Large intestine (tissue), 3 donors: Measurements from ENCODE around the gene PGK2. TPM values are rescaled to one million over a fixed set of nuclear protein-coding genes. Genes with fewer than 3 reads are reported as not detected.

ENCODE experiments used
- DNase-seq, 2 donors: peaks; one replicate each; pipeline versions ENCODE4 v3.0.0 to v3.0.0-alpha.2; 2013
- H3K27ac ChIP-seq: one replicate; pipeline ENCODE4 v1.5.1; 2013; ENCODE audit warnings: low read length
- H3K27me3 ChIP-seq: 2 replicates; pipeline ENCODE4 v1.6.1; 2013; ENCODE audit warnings: low read length; ENCODE audit not compliant: control insufficient read depth, insufficient read depth
- H3K36me3 ChIP-seq: 2 replicates; pipeline ENCODE4 v1.6.1; 2013; ENCODE audit warnings: low read length; ENCODE audit not compliant: control insufficient read depth, insufficient read depth
- H3K4me1 ChIP-seq: one replicate; pipeline ENCODE4 v1.6.1; 2013; ENCODE audit warnings: low read length; ENCODE audit not compliant: control insufficient read depth, insufficient read depth
- H3K4me3 ChIP-seq: one replicate; pipeline ENCODE4 v1.5.1; 2013; ENCODE audit warnings: low read length
- H3K9me3 ChIP-seq: one replicate; pipeline ENCODE4 v1.6.1; 2013; ENCODE audit warnings: mild to moderate bottlenecking, low read depth, low read length, moderate library complexity; ENCODE audit not compliant: control insufficient read depth
- WGBS: methylation state at CpG from one replicate; pipeline ENCODE4 v1.1.5; 2013; ENCODE audit warnings: low lambda C conversion rate; ENCODE audit not compliant: insufficient coverage; 5-methylcytosine and 5-hydroxymethylcytosine counted together
- polyA plus RNA-seq: library from polyadenylated mRNA; unstranded; fragments of 120-200 nt; gene quantifications from one replicate; pipeline ENCODE4 v1.2.1, GENCODE V29; 2013

Gene PGK2
- polyA plus RNA-seq, 1 donor = 0.12 TPM

GRCh38 chr6:49743429-49743828 lies 43.7 kb downstream of the PGK2 start:
- H3K36me3 ChIP-seq = no peaks in the 10 kb centered on the region
- H3K4me3 ChIP-seq = no peak overlapping the region
- no peaks in the 10 kb centered on the region for H3K9me3 ChIP-seq
- H3K27me3 ChIP-seq = no peaks in the 10 kb centered on the region
- no peaks in the 10 kb centered on the region for H3K4me1 ChIP-seq
- WGBS = 100% methylated on average over 3 of the region's 4 CpGs
- no peak overlapping the region for H3K27ac ChIP-seq
- no peak for DNase-seq

- H3K9me3 ChIP-seq = no peaks in the 10 kb centered on the region
- H3K27me3 ChIP-seq = no peaks in the 10 kb centered on the region
- no peak for DNase-seq
- WGBS = 50% methylated on average over 1 of the region's 2 CpGs
- no peak overlapping the region for H3K27ac ChIP-seq
- H3K4me3 ChIP-seq = no peak overlapping the region
- H3K4me1 ChIP-seq = no peaks in the 10 kb centered on the region
- H3K36me3 ChIP-seq = no peaks in the 10 kb centered on the region
Observed at GRCh38 chr6:49739423-49739822, 47.7 kb downstream of the PGK2 start.

GRCh38 chr6:49736017-49736508 lies 51.0 kb downstream of the PGK2 start:
- 34% methylated on average over 4 of the region's 4 CpGs for WGBS
- Histone ChIP-seq H3K27ac (no peak overlapping the region), H3K9me3 (no peaks in the 10 kb centered on the region), H3K36me3 (no peaks in the 10 kb centered on the region), H3K4me1 (no peaks in the 10 kb centered on the region), H3K27me3 (no peaks in the 10 kb centered on the region), H3K4me3 (no peak overlapping the region)
- no peak for DNase-seq

Other genes starting within 250 kb of the PGK2 start
- 24.1 TPM for gene C6orf141, start 236.6 kb downstream of the PGK2 start, polyA plus RNA-seq
- gene RHAG, start 150.4 kb downstream of the PGK2 start, polyA plus RNA-seq = 1.3 TPM
- gene CRISP2, start 73.7 kb downstream of the PGK2 start, polyA plus RNA-seq = 0.34 TPM
- 0.06 TPM for gene CRISP3, start 42.9 kb downstream of the PGK2 start, polyA plus RNA-seq
- 0.25 TPM for gene CRISP1, start 79.2 kb upstream of the PGK2 start, polyA plus RNA-seq
- not detected for gene DEFB114, start 176.9 kb upstream of the PGK2 start, polyA plus RNA-seq
- gene DEFB113, start 182.3 kb upstream of the PGK2 start, polyA plus RNA-seq = not detected
- not detected for gene DEFB110, start 234.7 kb upstream of the PGK2 start, polyA plus RNA-seq